H1 (cell line): ENCODE measurements around the gene MGMT. TPM values are rescaled to one million over a fixed set of nuclear protein-coding genes. Genes with fewer than 3 reads are reported as not detected.
A peak's percentile ranks its signal among the peaks of the same experiment; 100 is the strongest.

Experiments
- CTCF ChIA-PET: fragments of 300-600 bp; sonication (Branson Sonifier 250); formaldehyde crosslinking; loops from one replicate; lab custom pipeline; 2021; ENCODE audit not compliant: partially characterized antibody; lab: Charles Lee
- POLR2A ChIA-PET: fragments of 300-600 bp; sonication (Branson Sonifier 250); formaldehyde crosslinking; loops from one replicate; lab custom pipeline; 2021; ENCODE audit warnings: inconsistent platforms; ENCODE audit not compliant: partially characterized antibody; lab: Charles Lee
- DNase-seq, 2 experiments: peaks; one replicate each; pipeline versions ENCODE4 v3.0.0 to v3.0.0-alpha.2; 2010 to 2022; ENCODE audit warnings: low spot score in 2 of 2, low read depth in 1 of 2, mixed read lengths in 1 of 2
- FAIRE-seq: peaks from 2 replicates; lab custom pipeline; 2011; peaks lifted over from hg19 to GRCh38; lab: Jason Lieb, UNC
- H2AFZ ChIP-seq: 2 replicates; pipeline ENCODE4 v1.8.1; 2012; ENCODE audit warnings: low read length, inconsistent platforms
- H2AK5ac ChIP-seq: 2 replicates; pipeline ENCODE4 v1.6.1; 2013; ENCODE audit warnings: low read depth, low read length
- H2BK120ac ChIP-seq: replicated peaks from 2 replicates; pipeline ENCODE3; 2013; ENCODE audit warnings: low read depth, low read length, inconsistent platforms
- H2BK12ac ChIP-seq: 2 replicates; pipeline ENCODE4 v1.6.1; 2013; ENCODE audit warnings: low read depth, low read length
- H2BK15ac ChIP-seq: 2 replicates; pipeline ENCODE4 v1.6.1; 2013; ENCODE audit warnings: low read length
- H2BK20ac ChIP-seq: 2 replicates; pipeline ENCODE4 v1.6.1; 2013; ENCODE audit warnings: low read length
- H2BK5ac ChIP-seq: 2 replicates; pipeline ENCODE4 v1.6.1; 2013; ENCODE audit warnings: low read depth, low read length
- H3K14ac ChIP-seq: 2 replicates; pipeline ENCODE4 v1.6.1; 2013; ENCODE audit warnings: inconsistent platforms; ENCODE audit not compliant: insufficient read length
- H3K18ac ChIP-seq: 2 replicates; pipeline ENCODE4 v1.6.1; 2013; ENCODE audit warnings: low read length; ENCODE audit errors: extremely low read depth
- H3K23ac ChIP-seq: 2 replicates; pipeline ENCODE4 v1.6.1; 2013; ENCODE audit warnings: inconsistent platforms; ENCODE audit not compliant: insufficient read length
- H3K23me2 ChIP-seq: 2 replicates; pipeline ENCODE4 v1.6.1; 2013; ENCODE audit warnings: low read depth, low read length
- H3K27ac ChIP-seq: 2 replicates; pipeline ENCODE4 v1.6.1; 2011; ENCODE audit warnings: low read depth, low read length, inconsistent platforms
- H3K27me3 ChIP-seq, 4 experiments: replicated peaks in 1 of 4; 1 replicate in 1 of 4; 2 replicates in 3 of 4; pipeline versions ENCODE4 v1.6.1 to v1.8.1; 2011 to 2013; ENCODE audit warnings: low read length in 3 of 4, mild to moderate bottlenecking in 3 of 4, inconsistent platforms in 2 of 4, mixed read lengths in 2 of 4, moderate library complexity in 1 of 4; ENCODE audit not compliant: control insufficient read depth in 3 of 4, insufficient read depth in 3 of 4; ENCODE audit errors: extremely low read depth in 1 of 4
- H3K36me3 ChIP-seq, 4 experiments: 2 replicates each; pipeline versions ENCODE4 v1.6.1 to v1.8.1; 2011 to 2013; ENCODE audit warnings: mild to moderate bottlenecking in 4 of 4, low read length in 3 of 4, moderate library complexity in 2 of 4, control low read depth in 1 of 4, inconsistent platforms in 1 of 4; ENCODE audit not compliant: insufficient read depth in 4 of 4, control insufficient read depth in 2 of 4
- H3K4ac ChIP-seq: replicated peaks from 2 replicates; pipeline ENCODE3; 2013; ENCODE audit warnings: low read length, low read depth, mixed read lengths, inconsistent platforms; ENCODE audit not compliant: insufficient read length
- H3K4me1 ChIP-seq, 4 experiments: replicated peaks in 1 of 4; 1 replicate in 1 of 4; 2 replicates in 3 of 4; pipeline versions ENCODE4 v1.6.1 to v1.8.1; 2011 to 2013; ENCODE audit warnings: low read length in 3 of 4, inconsistent platforms in 2 of 4, mixed read lengths in 1 of 4; ENCODE audit not compliant: insufficient read depth in 4 of 4, control insufficient read depth in 3 of 4
- H3K4me2 ChIP-seq, 2 experiments: 2 replicates each; pipeline versions ENCODE4 v1.6.1 to v1.8.1; 2011 to 2013; ENCODE audit warnings: low read depth in 2 of 2, low read length in 2 of 2, control low read depth in 1 of 2, inconsistent platforms in 1 of 2, mild to moderate bottlenecking in 1 of 2; ENCODE audit not compliant: insufficient read depth in 1 of 2
- H3K4me3 ChIP-seq, 4 experiments: fragments of 200-600, 300-600 bp in 1 of 4; sonication (generic), shearing (Covaris generic), sonication (Bioruptor Twin) in 1 of 4; 2 replicates each; pipeline versions ENCODE4 v1.5.1 to v1.8.1; 2011 to 2016; ENCODE audit warnings: low read length in 4 of 4, low read depth in 3 of 4, control low read depth in 2 of 4, inconsistent platforms in 2 of 4, mild to moderate bottlenecking in 2 of 4, mixed read lengths in 1 of 4, moderate library complexity in 1 of 4; ENCODE audit not compliant: insufficient read depth in 2 of 4; ENCODE audit errors: extremely low read depth in 1 of 4
- H3K56ac ChIP-seq: replicated peaks from 2 replicates; pipeline ENCODE3; 2013; ENCODE audit warnings: low read depth, mild to moderate bottlenecking, mixed read lengths, low read length, inconsistent platforms; ENCODE audit not compliant: insufficient read length
- H3K79me1 ChIP-seq: 2 replicates; pipeline ENCODE4 v1.6.1; 2013; ENCODE audit warnings: low read depth, low read length, control low read depth
- H3K79me2 ChIP-seq, 2 experiments: 2 replicates each; pipeline versions ENCODE4 v1.6.1 to v1.8.1; 2012 to 2013; ENCODE audit warnings: low read length in 2 of 2, mild to moderate bottlenecking in 2 of 2, inconsistent platforms in 1 of 2; ENCODE audit not compliant: insufficient read depth in 2 of 2, control insufficient read depth in 1 of 2
- H3K9ac ChIP-seq, 4 experiments: replicated peaks in 1 of 4; 1 replicate in 1 of 4; 2 replicates in 3 of 4; pipeline versions ENCODE4 v1.6.1 to v1.8.1; 2011 to 2013; ENCODE audit warnings: low read depth in 3 of 4, low read length in 3 of 4, control low read depth in 2 of 4, mild to moderate bottlenecking in 2 of 4, moderate library complexity in 2 of 4, inconsistent platforms in 1 of 4; ENCODE audit errors: extremely low read depth in 1 of 4
- H3K9me3 ChIP-seq, 2 experiments: 2 replicates each; pipeline versions ENCODE4 v1.6.1 to v1.8.1; 2012 to 2013; ENCODE audit warnings: mild to moderate bottlenecking in 2 of 2, moderate library complexity in 2 of 2, control low read depth in 1 of 2, inconsistent platforms in 1 of 2, low read depth in 1 of 2, low read length in 1 of 2, mixed read lengths in 1 of 2; ENCODE audit not compliant: insufficient read depth in 2 of 2
- H4K20me1 ChIP-seq, 2 experiments: replicated peaks in 1 of 2; 2 replicates each; pipeline versions ENCODE3 to v1.8.1; 2011 to 2013; ENCODE audit warnings: inconsistent platforms in 2 of 2, low read length in 2 of 2, mild to moderate bottlenecking in 1 of 2; ENCODE audit not compliant: insufficient read depth in 2 of 2, control insufficient read depth in 1 of 2
- H4K5ac ChIP-seq: 2 replicates; pipeline ENCODE4 v1.6.1; 2013; ENCODE audit warnings: low read length, low read depth, mixed read lengths, inconsistent platforms; ENCODE audit not compliant: insufficient read length
- H4K8ac ChIP-seq: 2 replicates; pipeline ENCODE4 v1.8.0; 2013; ENCODE audit warnings: mild to moderate bottlenecking, moderate library complexity, low read length, inconsistent platforms; ENCODE audit not compliant: insufficient read depth; ENCODE audit errors: extremely low read depth
- H4K91ac ChIP-seq: replicated peaks from 2 replicates; pipeline ENCODE3; 2013; ENCODE audit warnings: low read length, mixed read lengths, inconsistent platforms; ENCODE audit not compliant: insufficient read length
- BACH1 ChIP-seq: IDR thresholded peaks from 2 replicates; pipeline ENCODE4 v1.6.1; 2012; ENCODE audit warnings: low read length, improper control_type of control experiment
- EZH2 ChIP-seq: fragments of 200-600 bp; sonication (generic); IDR thresholded peaks from 2 replicates; pipeline ENCODE4 v1.7.1; 2012; ENCODE audit warnings: low read depth, mild to moderate bottlenecking, moderate library complexity, low read length, inconsistent platforms; ENCODE audit not compliant: severe bottlenecking
- GABPA ChIP-seq: IDR thresholded peaks from 2 replicates; pipeline ENCODE4 v1.6.1; 2011; ENCODE audit warnings: mild to moderate bottlenecking, low read length, moderate library complexity, borderline replicate concordance; ENCODE audit not compliant: insufficient read depth
- JUN ChIP-seq: IDR thresholded peaks from 2 replicates; pipeline ENCODE4 v1.6.1; 2011; ENCODE audit warnings: low read depth, mild to moderate bottlenecking, improper control_type of control experiment, low read length
- KDM4A ChIP-seq: IDR thresholded peaks from one replicate; pipeline ENCODE4 v1.7.1; 2012; ENCODE audit warnings: low read depth, mild to moderate bottlenecking, moderate library complexity, low read length, inconsistent platforms; ENCODE audit not compliant: severe bottlenecking
- POLR2A ChIP-seq, 2 experiments: IDR thresholded peaks; 1 replicate in 1 of 2; 2 replicates in 1 of 2; pipeline ENCODE4 v1.6.1; 2011; ENCODE audit warnings: low read depth in 2 of 2, low read length in 2 of 2, mild to moderate bottlenecking in 2 of 2; ENCODE audit errors: control extremely low read depth in 1 of 2
- TEAD4 ChIP-seq: IDR thresholded peaks from 2 replicates; pipeline ENCODE4 v1.6.1; 2012; ENCODE audit warnings: low read depth, low read length, inconsistent platforms, mixed read lengths
- WGBS, 2 experiments: shearing (Covaris generic) in 1 of 2; methylation state at CpG; one replicate each; pipeline versions ENCODE4 v1.1.6 to v1.1.7; 2013 to 2015; ENCODE audit warnings: low lambda C conversion rate in 2 of 2, mixed read lengths in 2 of 2, inconsistent platforms in 1 of 2, low coverage in 1 of 2, missing lambda C conversion rate in 1 of 2; ENCODE audit not compliant: insufficient replicate concordance in 2 of 2, insufficient coverage in 1 of 2, insufficient read length in 1 of 2; ENCODE audit errors: extremely low coverage in 1 of 2, missing lambda C conversion rate in 1 of 2; 5-methylcytosine and 5-hydroxymethylcytosine counted together
- polyA plus RNA-seq, 7 experiments: library from polyadenylated mRNA; depleted of rRNA in 3 of 7; stranded (reverse) in 5 of 7; unstranded in 2 of 7; fragments of >200 nt in 5 of 7; fragments of 200-250 nt in 2 of 7; gene quantifications; 1 replicate in 5 of 7; 2 replicates in 1 of 7; 4 replicates in 1 of 7; pipeline versions ENCODE4 v1.2.1 to v1.2.3, GENCODE V29; 2011 to 2013; ENCODE audit warnings: missing spikeins in 2 of 7, mixed read lengths in 2 of 7
- total RNA-seq: library from RNA; stranded (reverse); fragmentation: NEBNext Ultra II Directional; extraction: Animal tissue kit (Norgen Biotek cat#: 25700); gene quantifications from 2 replicates; pipeline ENCODE4 v1.2.1, GENCODE V29; 2021

Gene MGMT
- total and polyA plus RNA-seq, 2 of the 8 experiments (the other 6 are each of a cell fraction or from before 2014, with no cell fraction given): 9.9 to 10.7 TPM

DNA sequence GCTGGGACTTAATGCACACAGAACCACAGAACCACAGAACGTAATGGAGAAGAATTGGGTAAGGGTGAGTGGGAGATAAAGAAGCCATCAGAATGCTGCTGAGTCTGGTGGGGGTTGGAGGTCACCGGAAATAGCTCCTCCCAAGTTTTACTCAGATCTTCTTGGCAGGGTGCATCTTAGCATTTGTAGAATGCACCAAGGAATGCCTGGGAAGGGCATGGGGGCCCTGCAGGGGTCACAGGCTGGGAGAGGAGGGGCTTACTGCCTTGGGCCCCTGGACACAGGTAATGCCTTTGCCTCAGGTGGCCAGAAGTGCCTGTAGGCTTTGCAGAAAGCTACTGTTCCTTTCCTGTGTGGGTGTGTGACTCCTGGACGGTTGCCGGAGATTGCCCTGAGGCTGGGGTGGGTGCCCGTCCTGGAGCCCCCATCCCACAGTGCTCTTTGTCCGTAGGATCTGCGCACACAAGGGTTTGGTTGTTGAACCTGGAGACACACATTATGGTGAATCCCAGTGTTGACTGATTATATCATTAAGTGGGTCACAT, 55.1 kb downstream of the MGMT start:
- TF ChIP-seq POLR2A (IDR thresholded peaks at IDR 0.05; ENCODE audit: control extremely low read depth in 1 of 2, low read depth in 2 of 2, low read length in 2 of 2): no peak
- no peak for TF ChIP-seq KDM4A
- TF ChIP-seq TEAD4: peak; percentile 67
- no peak for TF ChIP-seq EZH2
- TF ChIP-seq GABPA: no peak
- TF ChIP-seq BACH1: no peak
- TF ChIP-seq JUN: no peak
- H3K14ac ChIP-seq: no peak overlapping the region
- no peak overlapping the region for H3K23ac ChIP-seq
- peak overlapping the region; percentile 43; the same call in 1 of the 2 replicates for H2BK20ac ChIP-seq
- peaks cover 0 to 3% of the 10 kb centered on the region in 2 experiments; a peak in 1 of 4 replicates for H3K9me3 ChIP-seq
- H2BK5ac ChIP-seq: peak overlapping the region; percentile 82
- no peaks in the 10 kb centered on the region; a peak in 1 of 4 replicates for H3K79me2 ChIP-seq
- H3K23me2 ChIP-seq: no peaks in the 10 kb centered on the region
- POLR2A ChIA-PET: no interaction called here
- no peaks in the 10 kb centered on the region; the same call in 1 of the 2 replicates for H3K79me1 ChIP-seq
- no peaks in the 10 kb centered on the region for H3K36me3 ChIP-seq
- H2AFZ ChIP-seq: no peak overlapping the region
- CTCF ChIA-PET: interaction anchor here (0.6 to 1.2 kb wide), 3 partner anchors 135 to 491 kb away, joined by 3 to 4 read pairs (median 3); no protein-coding TSS in a partner anchor
- WGBS, 2 experiments: 86% methylated on average over 7 of the region's 7 CpGs; no CpG with 5 or more reads in 1 of the 2 experiments
- peak overlapping the region; percentile 18 for H4K91ac ChIP-seq
- no peak overlapping the region for H3K9ac ChIP-seq
- no peak overlapping the region for H3K4me3 ChIP-seq
- H3K4me1 ChIP-seq: peaks cover 0 to 12% (median 10%) of the 10 kb centered on the region in 4 experiments; a peak in 6 of 7 replicates
- peak overlapping the region in 1 of 2 experiments; percentile 41; a peak in 2 of 4 replicates for H3K4me2 ChIP-seq
- no peak overlapping the region for H2BK120ac ChIP-seq
- H2BK15ac ChIP-seq: no peak overlapping the region
- H4K5ac ChIP-seq: no peak overlapping the region
- FAIRE-seq (no peak), DNase-seq (no peak)
- H3K4ac ChIP-seq: no peak overlapping the region
- H3K56ac ChIP-seq: no peak overlapping the region
- no peak overlapping the region for H2AK5ac ChIP-seq
- peak overlapping the region; percentile 77; the same call in 1 of the 2 replicates for H2BK12ac ChIP-seq
- H3K27ac ChIP-seq: no peak overlapping the region
- no peaks in the 10 kb centered on the region for H4K20me1 ChIP-seq
- no peaks in the 10 kb centered on the region for H3K27me3 ChIP-seq
- H4K8ac ChIP-seq: 0 out of 2 replicates have a peak overlapping the region, but pooled peaks have one; percentile 5
- no peak overlapping the region for H3K18ac ChIP-seq
